SK-N-SH (cell line): Measurements from ENCODE around the gene TXNDC8. TPM values are rescaled to one million over a fixed set of nuclear protein-coding genes. Genes with fewer than 3 reads are reported as not detected.

Source experiments
- CTCF ChIA-PET: fragments of 300-600, 350-600 bp; formaldehyde crosslinking; extraction: SDS; loops from one replicate; lab custom pipeline; 2021; lab: Yijun Ruan, JAX
- POLR2A ChIA-PET: fragments of 350-600 bp; sonication (Branson Sonifier 250); formaldehyde crosslinking; extraction: SDS; loops from one replicate; lab custom pipeline; 2020; ENCODE audit warnings: antibody characterized with exemption, inconsistent platforms; lab: Yijun Ruan, JAX
- DNase-seq: peaks from one replicate; pipeline ENCODE4 v3.0.0; 2012
- H2AFZ ChIP-seq: fragments of 200-600 bp; sonication (generic); 2 replicates; pipeline ENCODE4 v1.8.1; 2016; ENCODE audit warnings: antibody characterized with exemption, mild to moderate bottlenecking, low read depth
- H3F3A ChIP-seq: fragments of 200-600 bp; sonication (generic); replicated peaks from 2 replicates; pipeline ENCODE3; 2016; ENCODE audit warnings: antibody characterized with exemption, mild to moderate bottlenecking; ENCODE audit not compliant: insufficient read depth
- H3K27ac ChIP-seq, 2 experiments: fragments of 200-500 bp in 1 of 2; fragments of 200-600 bp in 1 of 2; sonication (Bioruptor generic) in 1 of 2; sonication (generic), shearing (Covaris generic) in 1 of 2; 2 replicates each; pipeline versions ENCODE4 v1.5.1 to v1.6.1; 2014 to 2016; ENCODE audit warnings: low read depth in 2 of 2, inconsistent platforms in 1 of 2, low read length in 1 of 2, mild to moderate bottlenecking in 1 of 2, mixed read lengths in 1 of 2
- H3K27me3 ChIP-seq: fragments of 200-600 bp; sonication (generic), shearing (Covaris generic); 2 replicates; pipeline ENCODE4 v1.6.1; 2016; ENCODE audit warnings: mixed run types; ENCODE audit not compliant: insufficient read depth
- H3K36me3 ChIP-seq, 2 experiments: fragments of 200-500 bp in 1 of 2; fragments of 200-600 bp in 1 of 2; sonication (Bioruptor generic) in 1 of 2; sonication (generic) in 1 of 2; replicated peaks in 1 of 2; 2 replicates each; pipeline versions ENCODE3 to v1.5.1; 2014 to 2016; ENCODE audit warnings: low read length in 1 of 2, mild to moderate bottlenecking in 1 of 2; ENCODE audit not compliant: insufficient read depth in 2 of 2, control insufficient read depth in 1 of 2
- H3K4me1 ChIP-seq, 2 experiments: fragments of 200-500 bp in 1 of 2; fragments of 200-600 bp in 1 of 2; sonication (Bioruptor generic) in 1 of 2; sonication (generic), shearing (Covaris generic) in 1 of 2; 2 replicates each; pipeline versions ENCODE4 v1.5.1 to v1.6.1; 2014 to 2016; ENCODE audit warnings: low read depth in 1 of 2, low read length in 1 of 2, mixed run types in 1 of 2; ENCODE audit not compliant: insufficient read depth in 2 of 2, control insufficient read depth in 1 of 2
- H3K4me2 ChIP-seq: fragments of 200-600 bp; sonication (generic), shearing (Covaris generic); 2 replicates; pipeline ENCODE4 v1.6.1; 2017; ENCODE audit warnings: mixed run types
- H3K4me3 ChIP-seq, 2 experiments: fragments of 200-500 bp in 1 of 2; fragments of 200-600 bp in 1 of 2; sonication (Bioruptor generic) in 1 of 2; sonication (generic), shearing (Covaris generic) in 1 of 2; 2 replicates each; pipeline versions ENCODE4 v1.5.1 to v1.8.1; 2014 to 2016; ENCODE audit warnings: low read depth in 2 of 2, inconsistent platforms in 1 of 2, low read length in 1 of 2, mild to moderate bottlenecking in 1 of 2, mixed read lengths in 1 of 2, moderate library complexity in 1 of 2
- H3K79me2 ChIP-seq: fragments of 200-600 bp; sonication (generic); 2 replicates; pipeline ENCODE4 v1.8.1; 2017; ENCODE audit warnings: mild to moderate bottlenecking; ENCODE audit not compliant: insufficient read depth
- H3K9ac ChIP-seq: fragments of 200-600 bp; sonication (generic); 2 replicates; pipeline ENCODE4 v1.6.1; 2017; ENCODE audit warnings: mixed run types
- H3K9me2 ChIP-seq: fragments of 200-600 bp; sonication (generic); 2 replicates; pipeline ENCODE4 v1.6.1; 2017; ENCODE audit warnings: mixed run types
- H3K9me3 ChIP-seq: fragments of 200-600 bp; sonication (generic); 2 replicates; pipeline ENCODE4 v1.6.1; 2017; ENCODE audit warnings: mixed run types, mild to moderate bottlenecking, moderate library complexity
- H4K20me1 ChIP-seq: fragments of 200-600 bp; sonication (generic); 2 replicates; pipeline ENCODE4 v1.6.1; 2017; ENCODE audit warnings: mild to moderate bottlenecking, mixed run types; ENCODE audit not compliant: insufficient read depth
- GABPA ChIP-seq: IDR thresholded peaks from 2 replicates; pipeline ENCODE4 v1.4.0; 2012; ENCODE audit warnings: low read depth, mild to moderate bottlenecking
- JUND ChIP-seq: IDR thresholded peaks from 2 replicates; pipeline ENCODE4 v1.4.0; 2012
- MXI1 ChIP-seq: IDR thresholded peaks from 2 replicates; pipeline ENCODE4 v1.6.1; 2012; ENCODE audit warnings: mild to moderate bottlenecking, low read depth, low read length, improper control_type of control experiment
- POLR2AphosphoS5 ChIP-seq: IDR thresholded peaks from 2 replicates; pipeline ENCODE4 v1.6.1; 2012; ENCODE audit warnings: low read depth, low read length
- RXRA ChIP-seq: IDR thresholded peaks from 2 replicates; pipeline ENCODE4 v1.4.0; 2012; ENCODE audit warnings: low read depth, mild to moderate bottlenecking, borderline replicate concordance
- SIN3A ChIP-seq: IDR thresholded peaks from 2 replicates; pipeline ENCODE4 v1.6.1; 2012; ENCODE audit warnings: low read depth, mild to moderate bottlenecking, low read length, moderate library complexity, borderline replicate concordance
- SMC3 ChIP-seq: IDR thresholded peaks from 2 replicates; pipeline ENCODE4 v1.6.1; 2012; ENCODE audit warnings: low read depth, low read length, improper control_type of control experiment
- YY1 ChIP-seq: IDR thresholded peaks from 2 replicates; pipeline ENCODE4 v1.4.0; 2012; ENCODE audit warnings: low read depth, mild to moderate bottlenecking
- WGBS: methylation state at CpG from one replicate; pipeline ENCODE4 v1.1.6; 2017; ENCODE audit warnings: low lambda C conversion rate; 5-methylcytosine and 5-hydroxymethylcytosine counted together
- polyA plus RNA-seq, 3 experiments: library from polyadenylated mRNA; depleted of rRNA; stranded (reverse); fragments of >200 nt; gene quantifications; 2 replicates each; pipeline ENCODE4 v1.2.3, GENCODE V29; 2012
- TF ChIP-seq, protein P1 (sequence below): IDR thresholded peaks from 2 replicates; pipeline ENCODE4 v1.6.1; 2012; ENCODE audit warnings: mild to moderate bottlenecking, low read depth, low read length, moderate library complexity
- TF ChIP-seq, protein P2 (sequence below): IDR thresholded peaks from 2 replicates; pipeline ENCODE4 v1.4.0; 2012; ENCODE audit warnings: low read depth, borderline replicate concordance
- TF ChIP-seq, protein P3 (sequence below): fragments of 150-350 bp; IDR thresholded peaks from 2 replicates; pipeline ENCODE4 v1.6.1; 2016; ENCODE audit warnings: mild to moderate bottlenecking, low read depth, low read length
- TF ChIP-seq, protein P4 (sequence below): IDR thresholded peaks from 2 replicates; pipeline ENCODE4; 2012

TXNDC8 gene
- polyA plus RNA-seq, 1 of the 3 experiments (the other 2 are of a cell fraction): not detected

DNA sequence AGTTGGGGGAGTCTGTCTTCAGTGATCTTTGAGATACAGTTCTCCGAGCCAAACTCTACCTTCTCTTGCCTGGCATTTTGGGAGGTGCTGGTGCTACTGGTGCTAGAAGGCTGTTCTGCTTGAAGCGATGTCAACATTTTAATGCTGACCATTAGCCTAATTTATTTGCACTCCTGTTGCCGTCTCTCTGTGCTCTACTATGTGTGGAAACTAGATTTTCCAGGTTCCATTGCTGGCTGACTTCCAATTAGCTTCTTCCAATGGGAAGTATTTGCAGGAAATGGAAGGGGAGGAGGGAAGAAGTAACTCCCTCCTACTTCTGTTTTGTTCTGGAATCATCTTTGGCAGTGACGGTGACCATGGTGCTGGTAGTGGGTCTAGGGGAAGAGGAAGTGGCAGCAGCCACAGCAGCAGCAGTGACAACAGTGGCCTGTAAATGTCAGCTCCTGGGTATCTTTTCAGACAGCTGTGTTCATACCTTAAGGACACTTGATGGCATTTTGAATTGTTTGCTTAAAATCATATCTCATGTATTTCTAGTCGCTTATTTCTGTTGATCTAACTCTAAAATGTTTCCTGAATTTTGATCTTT is 7.9 kb downstream of the TXNDC8 start:
- no peak overlapping the region for H3K4me2 ChIP-seq
- no peak for DNase-seq
- H3K4me3 ChIP-seq: no peak overlapping the region
- H2AFZ ChIP-seq: no peak overlapping the region
- TF ChIP-seq, protein P1, sequence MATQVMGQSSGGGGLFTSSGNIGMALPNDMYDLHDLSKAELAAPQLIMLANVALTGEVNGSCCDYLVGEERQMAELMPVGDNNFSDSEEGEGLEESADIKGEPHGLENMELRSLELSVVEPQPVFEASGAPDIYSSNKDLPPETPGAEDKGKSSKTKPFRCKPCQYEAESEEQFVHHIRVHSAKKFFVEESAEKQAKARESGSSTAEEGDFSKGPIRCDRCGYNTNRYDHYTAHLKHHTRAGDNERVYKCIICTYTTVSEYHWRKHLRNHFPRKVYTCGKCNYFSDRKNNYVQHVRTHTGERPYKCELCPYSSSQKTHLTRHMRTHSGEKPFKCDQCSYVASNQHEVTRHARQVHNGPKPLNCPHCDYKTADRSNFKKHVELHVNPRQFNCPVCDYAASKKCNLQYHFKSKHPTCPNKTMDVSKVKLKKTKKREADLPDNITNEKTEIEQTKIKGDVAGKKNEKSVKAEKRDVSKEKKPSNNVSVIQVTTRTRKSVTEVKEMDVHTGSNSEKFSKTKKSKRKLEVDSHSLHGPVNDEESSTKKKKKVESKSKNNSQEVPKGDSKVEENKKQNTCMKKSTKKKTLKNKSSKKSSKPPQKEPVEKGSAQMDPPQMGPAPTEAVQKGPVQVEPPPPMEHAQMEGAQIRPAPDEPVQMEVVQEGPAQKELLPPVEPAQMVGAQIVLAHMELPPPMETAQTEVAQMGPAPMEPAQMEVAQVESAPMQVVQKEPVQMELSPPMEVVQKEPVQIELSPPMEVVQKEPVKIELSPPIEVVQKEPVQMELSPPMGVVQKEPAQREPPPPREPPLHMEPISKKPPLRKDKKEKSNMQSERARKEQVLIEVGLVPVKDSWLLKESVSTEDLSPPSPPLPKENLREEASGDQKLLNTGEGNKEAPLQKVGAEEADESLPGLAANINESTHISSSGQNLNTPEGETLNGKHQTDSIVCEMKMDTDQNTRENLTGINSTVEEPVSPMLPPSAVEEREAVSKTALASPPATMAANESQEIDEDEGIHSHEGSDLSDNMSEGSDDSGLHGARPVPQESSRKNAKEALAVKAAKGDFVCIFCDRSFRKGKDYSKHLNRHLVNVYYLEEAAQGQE: no peak
- TF ChIP-seq SIN3A (no peak), MXI1 (no peak), POLR2AphosphoS5 (no peak), SMC3 (no peak), JUND (no peak), GABPA (no peak), RXRA (no peak), YY1 (no peak)
- TF ChIP-seq, protein P2, sequence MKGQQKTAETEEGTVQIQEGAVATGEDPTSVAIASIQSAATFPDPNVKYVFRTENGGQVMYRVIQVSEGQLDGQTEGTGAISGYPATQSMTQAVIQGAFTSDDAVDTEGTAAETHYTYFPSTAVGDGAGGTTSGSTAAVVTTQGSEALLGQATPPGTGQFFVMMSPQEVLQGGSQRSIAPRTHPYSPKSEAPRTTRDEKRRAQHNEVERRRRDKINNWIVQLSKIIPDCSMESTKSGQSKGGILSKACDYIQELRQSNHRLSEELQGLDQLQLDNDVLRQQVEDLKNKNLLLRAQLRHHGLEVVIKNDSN: no peak
- TF ChIP-seq, protein P3, sequence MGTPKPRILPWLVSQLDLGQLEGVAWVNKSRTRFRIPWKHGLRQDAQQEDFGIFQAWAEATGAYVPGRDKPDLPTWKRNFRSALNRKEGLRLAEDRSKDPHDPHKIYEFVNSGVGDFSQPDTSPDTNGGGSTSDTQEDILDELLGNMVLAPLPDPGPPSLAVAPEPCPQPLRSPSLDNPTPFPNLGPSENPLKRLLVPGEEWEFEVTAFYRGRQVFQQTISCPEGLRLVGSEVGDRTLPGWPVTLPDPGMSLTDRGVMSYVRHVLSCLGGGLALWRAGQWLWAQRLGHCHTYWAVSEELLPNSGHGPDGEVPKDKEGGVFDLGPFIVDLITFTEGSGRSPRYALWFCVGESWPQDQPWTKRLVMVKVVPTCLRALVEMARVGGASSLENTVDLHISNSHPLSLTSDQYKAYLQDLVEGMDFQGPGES: no peak
- TF ChIP-seq, protein P4, sequence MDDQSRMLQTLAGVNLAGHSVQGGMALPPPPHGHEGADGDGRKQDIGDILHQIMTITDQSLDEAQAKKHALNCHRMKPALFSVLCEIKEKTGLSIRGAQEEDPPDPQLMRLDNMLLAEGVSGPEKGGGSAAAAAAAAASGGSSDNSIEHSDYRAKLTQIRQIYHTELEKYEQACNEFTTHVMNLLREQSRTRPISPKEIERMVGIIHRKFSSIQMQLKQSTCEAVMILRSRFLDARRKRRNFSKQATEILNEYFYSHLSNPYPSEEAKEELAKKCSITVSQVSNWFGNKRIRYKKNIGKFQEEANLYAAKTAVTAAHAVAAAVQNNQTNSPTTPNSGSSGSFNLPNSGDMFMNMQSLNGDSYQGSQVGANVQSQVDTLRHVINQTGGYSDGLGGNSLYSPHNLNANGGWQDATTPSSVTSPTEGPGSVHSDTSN: no peak
- TF ChIP-seq, all 33 proteins: peak for 0
- ChIA-PET CTCF (interaction anchor here (0.8 kb wide), 1 partner anchor 13 kb away, joined by 3 read pairs; no protein-coding TSS in a partner anchor), POLR2A (no interaction called here)
- 66% methylated on average over 5 of the region's 5 CpGs for WGBS
- H3K36me3 ChIP-seq: no peaks in the 10 kb centered on the region
- no peak overlapping the region for H3K9ac ChIP-seq
- H3K9me2 ChIP-seq: no peaks in the 10 kb centered on the region
- no peaks in the 10 kb centered on the region for H3K9me3 ChIP-seq
- H3F3A ChIP-seq: no peaks in the 10 kb centered on the region
- no peak overlapping the region for H3K27ac ChIP-seq
- H4K20me1 ChIP-seq: no peaks in the 10 kb centered on the region
- no peaks in the 10 kb centered on the region for H3K4me1 ChIP-seq
- H3K27me3 ChIP-seq: no peaks in the 10 kb centered on the region
- no peaks in the 10 kb centered on the region for H3K79me2 ChIP-seq
